ENCODE results near the gene RPGRIP1.

- TF ChIP-seq POLR2A (IDR thresholded peaks at IDR 0.05) (no peak), CTCF (IDR thresholded peaks at IDR 0.05) (no peak)
Measured at GRCh38 chr14:21299562-21300130, 19.8 kb downstream of the RPGRIP1 start.

All from uterus (tissue), 2 donors.